KMS-11 (cell line): ENCODE results near the gene SACM1L.

ENCODE experiments used
- H2AFZ ChIP-seq: fragments of 200-600 bp; sonication (generic); 2 replicates; pipeline ENCODE4 v1.6.1; 2016; ENCODE audit warnings: antibody characterized with exemption, mixed run types, low read depth
- H3K27ac ChIP-seq: fragments of 200-600 bp; sonication (generic); 2 replicates; pipeline ENCODE4 v1.6.1; 2016; ENCODE audit warnings: mild to moderate bottlenecking, mixed run types
- H3K27me3 ChIP-seq: fragments of 200-600 bp; sonication (generic); 2 replicates; pipeline ENCODE4 v1.6.1; 2017; ENCODE audit warnings: mild to moderate bottlenecking, low read depth, mixed run types, moderate library complexity; ENCODE audit not compliant: insufficient read depth
- H3K36me3 ChIP-seq: fragments of 200-600 bp; sonication (generic); 2 replicates; pipeline ENCODE4 v1.6.1; 2017; ENCODE audit warnings: mild to moderate bottlenecking, mixed run types; ENCODE audit not compliant: insufficient read depth
- H3K4me1 ChIP-seq: fragments of 200-600 bp; sonication (generic); 2 replicates; pipeline ENCODE4 v1.6.1; 2016; ENCODE audit warnings: mild to moderate bottlenecking, low read depth, mixed run types; ENCODE audit not compliant: poor library complexity, severe bottlenecking
- H3K4me2 ChIP-seq: fragments of 200-600 bp; sonication (generic); 2 replicates; pipeline ENCODE4 v1.7.0; 2016; ENCODE audit warnings: mild to moderate bottlenecking, mixed run types
- H3K4me3 ChIP-seq: fragments of 200-600 bp; sonication (generic); IDR thresholded peaks from 2 replicates; pipeline ENCODE4 v1.6.1; 2017; ENCODE audit warnings: low read depth, low read length, mixed read lengths; ENCODE audit not compliant: insufficient read depth
- H3K79me2 ChIP-seq: fragments of 200-600 bp; sonication (generic); 2 replicates; pipeline ENCODE4 v1.6.1; 2016; ENCODE audit warnings: low read depth, mixed run types; ENCODE audit not compliant: insufficient read depth
- H3K9ac ChIP-seq: fragments of 200-600 bp; sonication (generic); 2 replicates; pipeline ENCODE4 v1.6.1; 2016; ENCODE audit warnings: mild to moderate bottlenecking, mixed run types
- H4K20me1 ChIP-seq: fragments of 200-600 bp; sonication (generic); 2 replicates; pipeline ENCODE4 v1.6.1; 2016; ENCODE audit warnings: mild to moderate bottlenecking, mixed run types; ENCODE audit not compliant: insufficient read depth
- CTCF ChIP-seq: fragments of 200-600 bp; sonication (generic); conservative IDR thresholded peaks from 2 replicates; pipeline ENCODE4 v1.6.1; 2017; ENCODE audit warnings: low read depth, mild to moderate bottlenecking, antibody characterized with exemption, low read length, moderate library complexity, mixed read lengths

SACM1L gene

GRCh38 chr3:45773714-45774449, 84.7 kb downstream of the SACM1L start:
- no peak overlapping the region for H2AFZ ChIP-seq
- no peaks in the 10 kb centered on the region for H3K27me3 ChIP-seq
- TF ChIP-seq CTCF: no peak
- no peak overlapping the region for H3K4me2 ChIP-seq
- H3K4me3 ChIP-seq: no peak overlapping the region
- H3K4me1 ChIP-seq: peaks cover 9% of the 10 kb centered on the region
- H3K36me3 ChIP-seq: no peaks in the 10 kb centered on the region
- H3K9ac ChIP-seq: no peak overlapping the region
- no peaks in the 10 kb centered on the region for H4K20me1 ChIP-seq
- H3K27ac ChIP-seq: no peak overlapping the region
- no peaks in the 10 kb centered on the region for H3K79me2 ChIP-seq

- H3K27me3 ChIP-seq: no peaks in the 10 kb centered on the region
These were observed 85.7 kb downstream of the SACM1L start for GRCh38 chr3:45774581-45775521.

GRCh38 chr3:45775571-45776300, 86.5 kb downstream of the SACM1L start:
- Histone ChIP-seq H3K79me2 (no peaks in the 10 kb centered on the region), H3K27me3 (no peaks in the 10 kb centered on the region), H3K36me3 (no peaks in the 10 kb centered on the region), H3K9ac (no peak overlapping the region), H3K27ac (no peak overlapping the region), H4K20me1 (no peaks in the 10 kb centered on the region), H3K4me1 (peaks cover 9% of the 10 kb centered on the region), H3K4me2 (no peak overlapping the region), H2AFZ (no peak overlapping the region), H3K4me3 (no peak overlapping the region)
- TF ChIP-seq CTCF: no peak

More at GRCh38 chr3:45774581-45775521, 85.7 kb downstream of the SACM1L start:
- no peak overlapping the region for H3K4me2 ChIP-seq
- H3K9ac ChIP-seq: no peak overlapping the region
- H3K4me3 ChIP-seq: no peak overlapping the region
- no peak overlapping the region for H2AFZ ChIP-seq
- TF ChIP-seq CTCF: no peak
- no peaks in the 10 kb centered on the region for H4K20me1 ChIP-seq
- H3K4me1 ChIP-seq: peaks cover 9% of the 10 kb centered on the region
- no peaks in the 10 kb centered on the region for H3K36me3 ChIP-seq
- H3K79me2 ChIP-seq: no peaks in the 10 kb centered on the region
- H3K27ac ChIP-seq: no peak overlapping the region

GRCh38 chr3:45776301-45776595, 87.1 kb downstream of the SACM1L start:
- no peak for TF ChIP-seq CTCF
- no peak overlapping the region for H3K4me2 ChIP-seq
- no peaks in the 10 kb centered on the region for H4K20me1 ChIP-seq
- H2AFZ ChIP-seq: no peak overlapping the region
- no peak overlapping the region for H3K9ac ChIP-seq
- no peak overlapping the region for H3K27ac ChIP-seq
- no peak overlapping the region for H3K4me3 ChIP-seq
- no peaks in the 10 kb centered on the region for H3K79me2 ChIP-seq
- H3K27me3 ChIP-seq: no peaks in the 10 kb centered on the region
- peaks cover 9% of the 10 kb centered on the region for H3K4me1 ChIP-seq
- no peaks in the 10 kb centered on the region for H3K36me3 ChIP-seq
